GM12873 (cell line): Measurements from ENCODE around the gene HSPG2.

Source experiments
- TF ChIP-seq, protein P1 (sequence below): IDR thresholded peaks from 2 replicates; pipeline ENCODE4 v1.5.1; 2012; ENCODE audit warnings: low read depth, mild to moderate bottlenecking, moderate library complexity, low read length, control low read depth; ENCODE audit not compliant: insufficient read depth; ENCODE audit errors: missing control alignments

Gene HSPG2

GRCh38 chr1:21956720-21957552, 19.8 kb upstream of the HSPG2 start:
- TF ChIP-seq, protein P1, sequence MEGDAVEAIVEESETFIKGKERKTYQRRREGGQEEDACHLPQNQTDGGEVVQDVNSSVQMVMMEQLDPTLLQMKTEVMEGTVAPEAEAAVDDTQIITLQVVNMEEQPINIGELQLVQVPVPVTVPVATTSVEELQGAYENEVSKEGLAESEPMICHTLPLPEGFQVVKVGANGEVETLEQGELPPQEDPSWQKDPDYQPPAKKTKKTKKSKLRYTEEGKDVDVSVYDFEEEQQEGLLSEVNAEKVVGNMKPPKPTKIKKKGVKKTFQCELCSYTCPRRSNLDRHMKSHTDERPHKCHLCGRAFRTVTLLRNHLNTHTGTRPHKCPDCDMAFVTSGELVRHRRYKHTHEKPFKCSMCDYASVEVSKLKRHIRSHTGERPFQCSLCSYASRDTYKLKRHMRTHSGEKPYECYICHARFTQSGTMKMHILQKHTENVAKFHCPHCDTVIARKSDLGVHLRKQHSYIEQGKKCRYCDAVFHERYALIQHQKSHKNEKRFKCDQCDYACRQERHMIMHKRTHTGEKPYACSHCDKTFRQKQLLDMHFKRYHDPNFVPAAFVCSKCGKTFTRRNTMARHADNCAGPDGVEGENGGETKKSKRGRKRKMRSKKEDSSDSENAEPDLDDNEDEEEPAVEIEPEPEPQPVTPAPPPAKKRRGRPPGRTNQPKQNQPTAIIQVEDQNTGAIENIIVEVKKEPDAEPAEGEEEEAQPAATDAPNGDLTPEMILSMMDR: no peak

DNA sequence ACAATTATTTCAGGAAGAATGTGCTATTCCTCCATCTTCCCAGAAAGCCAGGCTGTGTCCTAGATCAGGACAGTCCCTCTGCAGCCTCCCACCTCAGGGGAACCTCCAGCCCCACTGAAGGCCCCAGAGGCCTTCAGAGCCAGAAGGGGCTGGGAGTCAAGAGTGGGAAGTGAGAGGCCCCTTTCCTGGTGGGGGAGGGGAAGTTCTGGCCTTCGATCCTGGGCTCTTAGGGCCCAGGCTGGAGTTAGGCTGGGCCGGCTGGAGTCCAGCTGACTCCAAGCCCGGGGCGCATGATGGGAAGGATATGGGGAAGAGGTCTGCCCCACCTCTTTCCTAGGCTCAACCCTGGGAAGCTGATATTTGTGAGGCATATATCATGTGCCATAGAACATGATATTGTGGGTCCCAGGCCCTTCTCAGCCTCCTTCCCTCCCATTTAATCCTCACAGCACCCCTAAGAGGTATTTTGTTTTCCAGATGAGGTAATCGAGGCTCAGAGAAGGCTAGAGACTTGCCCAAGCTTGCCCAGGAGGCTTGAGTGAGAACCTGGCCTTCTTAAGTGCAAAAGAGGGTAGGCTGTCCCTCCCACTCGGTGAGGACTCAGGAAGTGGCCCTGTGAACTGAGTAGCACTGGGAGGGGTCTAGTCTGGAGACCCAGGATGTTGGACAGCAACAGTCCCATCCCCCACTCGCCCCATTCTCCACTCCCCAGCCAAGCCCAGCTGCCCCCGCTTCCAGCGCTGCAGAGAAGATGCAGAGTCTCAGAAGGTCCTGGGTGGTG, 18.6 kb upstream of the HSPG2 start:
- TF ChIP-seq, protein P1: no peak

DNA sequence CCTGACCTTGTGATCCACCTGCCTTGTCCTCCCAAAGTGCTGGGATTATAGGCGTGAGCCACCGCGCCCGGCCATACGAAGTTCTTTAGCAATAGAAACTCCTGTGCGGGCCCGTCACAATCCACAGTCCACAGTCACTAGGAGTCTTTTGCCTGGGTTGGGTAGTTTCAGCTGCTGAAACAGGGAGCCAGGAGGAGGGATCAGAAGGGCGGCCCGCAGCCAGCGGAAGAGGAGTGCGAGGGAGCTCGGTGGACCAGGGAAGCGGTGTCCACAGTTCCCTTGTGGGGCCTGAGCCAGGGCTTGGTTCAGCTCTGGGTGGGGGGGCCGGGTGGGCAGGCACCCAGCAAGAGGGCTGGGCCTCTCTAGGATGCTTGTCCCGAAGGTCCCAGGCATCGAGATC, 17.9 kb upstream of the HSPG2 start:
- TF ChIP-seq, protein P1: no peak

DNA sequence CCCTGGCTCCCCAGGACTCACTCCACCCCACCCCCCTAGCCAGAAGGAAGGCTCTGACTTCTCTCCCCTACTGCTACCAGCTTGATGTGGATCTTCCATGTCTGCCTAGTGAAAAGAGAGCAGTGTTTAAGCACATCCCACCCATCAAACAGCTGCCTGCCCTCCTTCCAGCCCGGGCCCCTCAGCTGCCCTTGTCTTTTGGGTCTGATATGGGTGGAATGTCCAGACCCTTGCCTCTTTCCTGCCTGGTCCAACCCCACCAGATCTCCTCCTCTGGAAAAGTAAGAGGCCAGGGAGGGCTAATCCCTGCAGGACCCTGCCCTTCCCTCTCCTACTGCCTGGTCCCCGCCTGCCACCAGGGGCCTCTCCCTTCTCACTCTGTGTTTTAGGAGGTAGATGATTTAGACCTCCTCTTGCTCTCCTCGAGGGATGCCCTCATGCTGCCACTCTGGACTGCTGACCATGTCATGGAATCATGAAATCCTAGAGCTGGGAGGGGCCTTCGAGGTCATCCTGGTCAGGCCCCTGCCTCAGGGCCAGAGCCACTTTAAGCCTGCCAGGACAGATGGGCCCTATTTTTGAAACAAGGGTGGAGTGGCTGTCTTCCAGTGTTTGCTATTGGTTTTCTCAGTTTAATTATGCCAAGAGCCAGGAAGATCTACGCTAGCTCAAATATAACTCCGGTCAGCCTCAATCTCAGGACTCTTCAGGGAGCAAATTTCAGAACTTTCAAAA, 15.8 kb upstream of the HSPG2 start:
- TF ChIP-seq, protein P1: peak; percentile 20

DNA sequence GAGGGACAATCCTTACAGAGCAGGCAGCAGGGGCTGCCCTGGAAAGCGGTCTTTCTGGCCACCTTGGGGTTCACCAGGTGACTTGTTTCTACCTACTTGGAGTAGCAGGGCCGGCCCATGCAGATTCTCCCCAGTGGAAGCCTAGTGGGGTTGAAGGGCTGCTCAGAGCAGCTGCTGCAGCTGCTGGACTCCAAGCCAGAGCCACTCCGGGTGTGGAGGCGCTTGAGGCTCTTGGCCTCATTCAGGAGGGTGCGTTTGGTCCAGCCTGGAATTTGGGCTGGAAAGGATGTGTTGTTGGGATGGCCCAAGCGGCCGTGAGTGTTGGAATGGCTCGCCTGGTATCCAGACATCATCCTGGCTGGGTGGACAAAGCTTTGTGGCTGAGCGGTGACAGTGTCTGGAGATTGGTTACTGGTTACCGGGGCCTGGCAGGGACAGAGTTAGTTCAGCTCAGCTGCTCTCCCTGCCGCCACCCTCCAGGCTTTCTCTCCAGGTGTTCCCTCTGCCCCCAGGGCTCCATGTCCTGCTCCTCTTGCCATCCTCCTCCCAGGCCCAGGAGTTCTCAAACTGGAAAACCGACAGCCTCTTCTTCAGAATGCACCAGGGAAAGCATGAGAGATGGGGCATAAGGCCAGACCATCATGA, 14.2 kb upstream of the HSPG2 start:
- TF ChIP-seq, protein P1: no peak

GRCh38 chr1:21950734-21951133, 13.6 kb upstream of the HSPG2 start:
- TF ChIP-seq, protein P1: no peak
